NCI-H226 (cell line): ENCODE results near the gene LRRN1.

Experiments
- DNase-seq: peaks from one replicate; pipeline ENCODE4 v3.0.0-alpha.2; 2015

LRRN1 gene

DNA sequence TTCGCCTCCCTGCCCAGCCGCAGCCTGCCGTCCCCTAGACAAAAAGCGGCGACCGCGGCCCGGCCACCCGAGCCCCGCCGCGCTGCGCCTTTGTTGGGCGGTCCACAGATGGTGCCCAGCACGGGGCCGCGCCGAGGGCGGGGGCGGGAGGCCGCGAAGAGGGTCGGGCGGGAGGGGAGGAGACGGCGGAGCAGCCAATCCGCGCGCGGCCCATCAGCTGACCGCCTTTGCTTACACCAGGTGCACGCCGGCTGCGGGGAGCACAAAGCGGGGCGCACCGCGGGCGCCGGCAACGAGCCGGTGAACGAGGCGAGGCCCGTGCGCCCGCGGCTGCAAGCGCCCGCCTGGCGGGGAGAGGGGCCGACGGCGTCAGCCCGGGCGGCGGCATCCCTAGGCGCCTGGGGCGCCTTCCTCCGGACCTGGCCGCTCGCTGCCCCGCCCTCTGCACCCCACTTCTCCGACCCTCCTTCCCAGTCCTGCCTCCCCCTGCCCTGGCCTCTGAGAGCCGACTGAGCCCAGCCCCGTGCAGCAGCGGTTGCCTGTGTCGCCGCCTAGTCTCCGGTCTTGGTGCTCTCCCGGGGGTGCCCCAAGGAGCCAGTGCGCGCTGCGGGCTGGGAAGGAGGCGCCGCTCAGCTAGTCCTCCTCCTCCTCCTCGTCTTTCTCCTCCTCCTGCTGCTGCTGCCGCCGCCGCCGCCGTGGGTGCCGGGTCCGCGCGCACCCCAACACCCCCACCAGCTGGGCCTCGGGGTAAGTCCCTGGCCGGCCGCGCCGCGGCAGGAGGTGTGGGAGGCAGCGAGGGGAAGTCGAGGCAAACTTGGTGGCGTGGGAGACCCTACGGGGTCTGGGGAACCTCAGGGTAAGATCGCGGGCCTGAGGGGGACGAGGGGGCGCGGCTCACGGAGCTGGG lies at the start of gene LRRN1:
LRRN1 (plus strand) TSS at position 259 of the 907 bp plus-strand sequence. CDS start 45,211 bp downstream, outside the sequence.
- DNase-seq: peak; percentile 43

DNA sequence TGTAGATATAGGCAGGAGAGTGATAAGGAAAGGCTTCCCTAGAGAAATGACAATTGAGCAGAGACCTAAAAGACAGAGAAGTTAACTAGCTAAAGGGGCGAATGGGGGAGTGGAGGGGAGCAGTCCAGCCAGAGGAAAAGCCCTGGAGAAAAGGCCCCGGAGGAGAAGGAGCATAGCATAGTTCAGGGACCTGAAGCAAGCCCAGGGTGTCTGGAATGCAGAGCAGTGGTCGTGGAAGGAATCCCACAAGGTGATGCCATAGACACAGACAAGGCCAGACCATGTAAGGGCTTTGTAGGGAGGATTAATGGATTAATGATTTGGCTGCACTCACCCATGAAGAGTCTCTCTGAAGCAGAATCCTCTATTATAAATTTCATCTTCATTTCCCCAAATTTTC lies 45.8 kb upstream of the LRRN1 start:
- no peak for DNase-seq

DNA sequence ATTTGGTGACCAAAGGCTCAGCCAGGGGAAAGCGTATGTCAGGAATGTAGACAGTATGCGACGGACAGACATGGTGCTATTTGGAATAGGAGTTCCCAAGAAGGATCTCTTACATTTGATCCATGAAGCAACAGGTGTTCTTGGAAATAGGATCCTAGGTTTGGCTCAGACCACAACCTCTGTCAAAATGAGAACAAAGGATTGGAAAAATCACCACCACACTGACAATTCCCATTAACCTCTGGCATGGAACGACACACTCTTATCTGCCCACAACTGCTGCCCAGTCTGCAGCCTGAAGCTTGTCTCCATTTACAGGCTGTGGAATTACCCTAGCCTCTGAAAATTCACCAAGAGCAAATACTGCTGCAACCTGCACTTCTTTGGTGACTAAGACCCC lies 33.6 kb upstream of the LRRN1 start:
- no peak for DNase-seq

DNA sequence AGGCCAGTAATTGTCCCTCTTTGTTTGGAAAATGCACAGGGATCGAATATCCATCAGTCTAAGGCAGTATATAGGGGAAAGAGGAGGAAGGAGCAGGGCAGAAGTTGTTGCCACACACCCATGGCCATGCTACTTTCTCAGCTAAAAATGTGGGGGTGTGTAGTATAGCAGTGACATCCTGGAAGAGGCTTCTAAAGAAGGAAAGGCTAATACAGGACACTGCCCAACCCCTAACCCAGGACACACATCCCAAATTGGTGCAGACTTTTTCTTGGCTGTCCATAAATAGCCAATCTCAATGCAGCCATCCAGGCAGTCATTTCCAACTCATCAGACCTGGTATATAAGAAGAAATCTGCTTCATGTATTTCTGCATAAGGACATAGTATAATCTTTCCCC lies 33.1 kb upstream of the LRRN1 start:
- no peak for DNase-seq

- DNase-seq: no peak
These were observed 28.1 kb upstream of the LRRN1 start for GRCh38 chr3:3771094-3771493.

GRCh38 chr3:3771567-3771966 lies 27.7 kb upstream of the LRRN1 start:
- DNase-seq: no peak

GRCh38 chr3:3772338-3772737 lies 26.9 kb upstream of the LRRN1 start:
- no peak for DNase-seq

- no peak for DNase-seq
These were observed 26.3 kb upstream of the LRRN1 start for GRCh38 chr3:3772920-3773319.

DNA sequence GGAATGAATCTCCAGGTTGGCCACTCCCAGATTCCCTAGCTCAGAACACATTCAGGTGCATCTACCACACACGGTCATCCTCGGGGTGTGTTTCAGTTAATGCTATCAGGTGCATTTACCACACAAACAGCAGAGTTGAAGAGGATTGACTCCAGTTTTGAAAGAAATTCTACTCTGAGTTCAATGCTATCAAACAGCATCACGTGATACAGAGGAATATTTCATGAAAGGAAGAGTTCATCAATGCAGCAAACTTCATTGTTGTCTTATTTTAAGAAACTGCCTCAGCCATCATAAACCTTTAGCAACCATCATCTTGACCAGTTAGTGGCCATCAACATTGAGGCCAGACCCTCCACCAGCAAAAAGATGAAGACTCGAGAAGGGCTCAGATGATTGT lies 22.6 kb upstream of the LRRN1 start:
- DNase-seq: no peak

- no peak for DNase-seq
These were observed 21.0 kb upstream of the LRRN1 start for GRCh38 chr3:3778216-3778615.

DNA sequence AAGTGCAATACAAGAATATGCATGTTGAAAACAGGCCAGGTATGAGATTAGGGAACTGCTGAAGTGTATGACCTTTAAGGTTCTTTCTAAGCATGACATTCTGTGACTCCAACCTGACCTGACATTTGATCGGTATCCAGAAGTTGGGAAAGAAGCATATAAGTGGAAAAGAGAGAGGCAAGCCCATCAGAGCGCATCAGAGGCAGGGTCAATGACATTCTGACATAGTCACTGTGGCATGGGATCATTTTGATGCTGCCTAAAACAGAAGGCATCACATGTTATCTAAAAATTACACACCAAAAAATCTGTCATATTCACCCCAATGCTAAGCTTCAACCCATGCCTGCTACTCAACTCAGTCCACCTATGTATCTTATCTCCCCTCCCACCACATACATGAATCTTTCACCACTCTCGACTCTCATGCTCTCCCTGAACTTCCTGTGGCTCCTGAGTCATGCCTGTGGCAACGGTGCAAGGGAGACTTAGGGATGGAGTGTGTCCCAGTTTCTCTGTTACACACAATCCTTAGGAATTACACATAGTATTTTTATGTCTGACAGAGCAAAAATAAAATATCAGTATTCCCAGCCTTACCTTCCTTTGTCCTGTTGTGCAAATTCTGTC lies 20.5 kb upstream of the LRRN1 start:
- peak; percentile 77 for DNase-seq

GRCh38 chr3:3782457-3782856 lies 16.8 kb upstream of the LRRN1 start:
- no peak for DNase-seq

DNA sequence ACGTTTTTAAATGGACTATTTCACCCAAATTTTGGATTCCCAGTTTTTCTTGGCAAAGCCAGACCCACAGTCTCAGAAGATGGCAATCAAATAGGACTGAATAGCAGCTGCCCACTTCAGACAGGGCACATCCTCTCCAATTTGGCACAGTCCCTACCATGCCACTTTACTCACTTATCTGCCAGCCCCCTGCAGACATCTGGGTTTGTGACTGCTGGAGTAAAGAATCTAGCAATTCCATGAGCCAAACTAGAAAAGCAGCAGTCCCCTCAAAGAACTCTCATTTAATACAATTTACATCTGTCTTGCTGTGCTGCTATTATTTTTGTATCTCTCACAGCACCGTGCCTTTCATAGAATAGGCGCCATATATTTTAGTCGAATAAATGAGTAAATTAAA lies 16.0 kb upstream of the LRRN1 start:
- no peak for DNase-seq

DNA sequence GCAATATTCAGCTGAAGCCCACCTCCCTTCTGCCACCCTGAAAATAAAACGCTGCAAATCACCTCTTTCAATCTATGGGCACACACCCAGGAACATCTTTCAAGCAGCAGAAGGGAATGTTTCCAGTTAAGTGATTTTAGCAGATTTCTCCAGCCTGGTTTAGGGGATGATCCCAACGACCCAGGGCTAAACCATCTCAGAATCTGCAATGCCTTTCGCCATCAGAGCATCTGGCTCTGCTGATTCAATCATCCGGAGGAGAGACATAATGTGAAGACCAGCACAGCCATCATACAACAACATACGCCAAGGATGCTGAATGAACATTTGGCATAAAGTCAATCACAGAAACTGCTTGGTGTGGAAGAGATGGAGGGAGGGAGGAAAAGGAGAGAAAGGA lies 15.5 kb upstream of the LRRN1 start:
- no peak for DNase-seq

DNA sequence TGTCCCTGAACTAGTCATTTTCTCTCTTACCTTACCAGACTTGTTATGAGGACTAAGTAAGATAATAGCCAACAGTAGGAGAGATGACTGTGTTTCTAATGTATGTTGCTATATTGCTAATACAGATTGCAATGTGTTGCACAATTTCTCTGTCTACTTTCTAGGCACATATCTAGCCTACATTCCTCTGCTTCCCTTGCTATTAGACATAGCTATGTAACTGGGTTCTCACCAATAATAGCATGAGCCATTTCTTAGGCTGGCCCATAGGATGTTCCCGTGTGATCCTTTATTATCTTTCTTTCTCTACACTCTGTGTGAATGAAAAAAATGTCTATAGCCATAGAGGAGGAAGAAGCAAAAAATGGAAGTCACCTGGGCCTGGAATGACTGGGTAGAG lies 6.8 kb upstream of the LRRN1 start:
- no peak for DNase-seq

GRCh38 chr3:3798631-3799113 lies 559 bp upstream of the LRRN1 start:
- DNase-seq: no peak

DNA sequence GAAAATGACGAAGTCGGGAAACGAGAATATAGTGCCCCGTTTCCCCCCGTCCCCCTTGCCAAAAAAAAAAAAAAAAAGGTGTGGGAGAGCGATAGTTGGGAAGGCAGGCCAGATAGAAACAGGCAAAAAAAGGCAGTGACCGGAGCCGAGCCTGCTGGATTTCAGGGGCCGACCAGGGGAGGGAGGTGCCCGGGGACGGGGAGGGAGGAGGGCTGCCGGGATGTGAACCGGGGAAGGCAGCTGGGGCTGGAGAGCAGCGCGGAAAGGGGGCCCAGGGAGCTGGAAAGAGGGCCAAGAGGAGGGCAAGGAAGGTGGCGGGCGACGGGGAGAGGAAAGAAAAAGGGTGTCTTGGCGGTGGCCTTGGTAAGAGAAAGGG lies 837 bp downstream of the LRRN1 start:
- no peak for DNase-seq

DNA sequence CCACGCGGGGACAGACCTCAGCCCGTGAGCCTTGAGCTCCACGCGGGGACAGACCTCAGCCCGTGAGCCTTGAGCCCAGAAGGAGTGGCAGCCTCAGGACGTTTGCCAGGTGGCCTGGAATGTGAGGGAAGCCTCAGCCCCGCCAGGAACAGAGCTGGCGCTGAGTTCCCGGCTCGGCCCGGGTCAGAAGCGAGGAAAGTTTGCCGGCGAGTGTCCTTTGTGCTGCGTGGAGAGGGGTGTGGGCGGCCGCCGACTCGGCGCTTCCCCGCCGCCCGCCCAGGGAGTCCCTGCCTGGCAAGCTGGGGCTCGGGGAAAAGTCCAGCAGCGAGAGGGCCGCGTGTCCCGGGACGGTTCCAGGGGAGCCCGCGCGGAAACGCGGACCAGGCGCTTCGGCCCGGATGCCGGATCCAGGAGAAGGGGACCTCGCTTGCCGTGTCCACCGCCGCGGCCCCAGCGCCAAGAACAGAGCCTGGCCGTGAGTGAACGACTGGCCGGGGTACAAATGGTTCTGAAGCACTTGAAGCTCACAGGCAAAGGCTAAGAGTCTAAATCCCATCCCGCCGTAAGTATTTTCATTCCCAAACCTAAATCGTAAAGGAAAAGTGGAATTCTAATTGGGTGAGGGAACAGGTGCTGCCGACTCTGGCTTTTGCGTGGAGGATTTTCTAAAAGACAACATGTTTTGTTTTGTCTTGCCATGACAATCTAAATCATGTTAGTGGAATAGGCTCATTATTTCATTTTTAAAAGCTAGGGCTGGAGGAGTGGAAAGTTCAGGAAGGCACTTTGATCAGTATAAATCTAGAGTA lies 1.7 kb downstream of the LRRN1 start:
- DNase-seq: no peak

- no peak for DNase-seq
These were observed 2.2 kb downstream of the LRRN1 start for GRCh38 chr3:3801494-3801841.

- no peak for DNase-seq
These were observed 2.8 kb downstream of the LRRN1 start for GRCh38 chr3:3802046-3802445.

- no peak for DNase-seq
These were observed 5.3 kb downstream of the LRRN1 start for GRCh38 chr3:3804560-3804959.

DNA sequence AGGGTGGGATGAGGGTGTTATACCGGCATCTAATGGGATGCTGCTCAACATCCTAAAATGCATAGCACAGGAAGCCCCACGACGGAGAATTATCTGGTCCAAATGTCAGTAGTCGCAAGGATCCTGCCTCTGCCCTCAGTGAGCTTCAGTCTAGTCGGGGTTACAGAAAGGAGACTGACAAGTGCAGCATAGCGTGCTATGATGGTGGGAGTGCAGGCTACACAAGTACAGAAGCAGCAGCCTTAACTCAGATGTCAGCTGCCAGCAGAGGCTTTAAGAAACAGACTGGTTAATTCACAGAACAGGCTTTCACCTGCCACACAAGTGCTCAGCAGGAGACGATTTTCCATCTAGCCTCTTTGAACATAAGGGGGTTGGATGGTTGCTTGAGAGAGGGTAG lies 6.9 kb downstream of the LRRN1 start:
- no peak for DNase-seq

DNA sequence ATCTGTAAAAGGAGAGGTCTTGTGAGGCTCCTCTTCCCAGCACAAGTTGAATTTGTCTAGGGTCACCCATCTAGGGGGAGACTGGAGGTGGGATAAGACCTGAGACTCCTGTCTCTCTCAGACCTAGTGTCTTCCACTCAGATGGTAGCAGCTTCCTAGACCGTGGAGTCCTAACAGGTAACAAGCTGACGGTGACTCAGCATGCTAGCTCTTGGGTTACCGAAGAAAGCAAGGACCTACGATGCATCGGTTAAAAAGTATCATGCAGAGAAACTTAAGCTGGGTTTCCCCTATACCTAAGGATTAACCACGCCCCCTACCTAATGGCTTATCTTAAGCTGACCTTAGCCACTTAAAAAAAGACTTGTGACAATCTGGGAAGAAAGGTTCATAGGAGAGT lies 7.6 kb downstream of the LRRN1 start:
- no peak for DNase-seq

DNA sequence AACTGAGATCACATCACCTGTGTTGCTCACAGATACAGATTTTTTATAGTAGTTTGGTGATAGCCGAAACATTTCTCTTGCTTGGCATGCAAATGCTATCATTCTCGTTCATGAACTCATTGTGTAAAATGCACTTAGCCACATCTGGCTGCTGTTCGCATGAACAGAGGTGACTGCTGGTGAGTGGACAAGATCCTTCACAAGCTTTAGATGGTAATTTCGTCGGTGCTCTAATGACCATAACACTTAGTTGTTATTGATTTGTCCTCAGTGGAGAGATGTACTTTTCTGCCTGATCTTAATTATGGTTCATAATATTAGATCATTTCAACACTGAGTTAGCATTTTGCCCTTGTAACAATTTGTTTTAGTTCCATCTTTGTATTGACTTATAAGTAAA lies 13.8 kb downstream of the LRRN1 start:
- DNase-seq: no peak
